Measurements from ENCODE around the gene LEP.
"Not testable (repeated sequence)": the region's sequence is repeated elsewhere in the genome, so short reads cannot be mapped to it uniquely, and the experiment has no call there.

The LEP gene

DNA sequence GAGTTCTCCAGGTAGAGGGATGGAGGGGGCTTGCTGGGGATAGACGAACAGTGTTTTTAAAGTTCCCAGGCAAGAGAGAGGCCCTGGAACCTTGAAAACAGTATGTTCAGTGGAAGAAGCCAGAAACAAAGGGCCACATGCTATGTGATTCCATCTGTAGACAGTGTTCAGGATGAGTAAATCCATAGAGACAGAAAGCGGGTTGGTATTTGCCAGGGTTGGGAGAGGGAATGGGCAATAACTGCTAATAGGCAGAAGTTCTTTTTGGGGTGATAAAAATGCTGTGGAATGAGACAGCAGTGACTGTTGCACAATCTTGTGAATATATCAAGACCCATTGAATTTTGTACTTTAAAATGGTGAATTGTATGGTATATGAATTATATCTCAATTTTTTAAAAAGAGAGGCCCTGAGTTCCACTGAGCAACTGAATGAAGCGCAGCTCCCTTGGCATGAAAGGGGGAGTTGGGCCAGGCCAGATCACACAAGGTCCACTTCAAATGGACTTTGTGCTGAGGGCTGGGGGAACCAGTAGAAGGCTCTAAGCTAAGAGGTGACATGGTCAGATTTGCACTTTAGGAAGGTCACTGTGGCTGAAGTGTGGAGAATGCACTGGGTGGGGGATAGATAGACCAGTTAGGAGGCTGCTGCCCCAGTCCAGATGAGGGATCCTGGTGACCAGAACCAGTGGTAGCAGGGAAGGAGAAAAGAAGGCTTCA lies 34.0 kb downstream of the LEP start:
- no peaks in the 10 kb centered on the region for H3K27me3 ChIP-seq (ENCODE audit: insufficient read depth, low read length)
- no peak overlapping the region for H3K9ac ChIP-seq (ENCODE audit: low read depth, low read length)
- H3K4me1 ChIP-seq (ENCODE audit: insufficient read depth, low read length): peaks cover 19% of the 10 kb centered on the region
- H3K36me3 ChIP-seq (ENCODE audit: insufficient read depth, low read length): no peaks in the 10 kb centered on the region
- H3K9me3 ChIP-seq (ENCODE audit: insufficient read depth, low read depth, low read length): 0 out of 2 replicates have a peak, but pooled peaks cover 12% of the 10 kb centered on the region
- H3K27ac ChIP-seq (ENCODE audit: low read depth, low read length): no peak overlapping the region
- no peak overlapping the region for H3K4me3 ChIP-seq (ENCODE audit: low read length)
- 63% methylated on average over 3 of the region's 3 CpGs for WGBS

GRCh38 chr7:128275681-128276080 lies 34.6 kb downstream of the LEP start:
- peaks cover 15% of the 10 kb centered on the region for H3K9me3 ChIP-seq (ENCODE audit: insufficient read depth, low read depth, low read length)
- H3K27me3 ChIP-seq (ENCODE audit: insufficient read depth, low read length): no peaks in the 10 kb centered on the region
- WGBS: 93% methylated on average over 4 of the region's 4 CpGs
- no peak overlapping the region for H3K9ac ChIP-seq (ENCODE audit: low read depth, low read length)
- H3K4me1 ChIP-seq (ENCODE audit: insufficient read depth, low read length): peaks cover 19% of the 10 kb centered on the region
- H3K27ac ChIP-seq (ENCODE audit: low read depth, low read length): no peak overlapping the region
- H3K36me3 ChIP-seq (ENCODE audit: insufficient read depth, low read length): no peaks in the 10 kb centered on the region
- H3K4me3 ChIP-seq (ENCODE audit: low read length): no peak overlapping the region

DNA sequence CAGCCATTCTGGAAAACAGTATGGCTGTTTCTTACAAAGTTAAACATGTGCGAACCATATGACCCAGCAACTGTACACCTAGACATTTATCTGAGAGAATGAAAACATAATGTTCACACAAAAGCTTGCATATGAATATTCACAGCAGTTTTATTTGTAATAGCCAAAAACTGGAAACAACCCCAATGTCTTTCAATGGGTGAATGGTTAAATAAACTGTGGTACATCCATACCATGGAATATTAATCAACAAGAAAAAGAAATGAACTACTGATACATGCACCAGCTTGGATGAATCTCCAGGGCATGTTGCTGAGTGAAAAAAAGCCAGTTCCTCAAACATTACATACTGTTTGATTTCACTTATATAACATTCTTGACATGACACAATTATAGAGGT lies 37.3 kb downstream of the LEP start:
- peaks cover 4% of the 10 kb centered on the region; the same call in 1 of the 2 replicates for H3K4me1 ChIP-seq (ENCODE audit: insufficient read depth, low read length)
- peaks cover 19% of the 10 kb centered on the region for H3K9me3 ChIP-seq (ENCODE audit: insufficient read depth, low read depth, low read length)
- WGBS: 92% methylated on average over 1 of the region's 1 CpG
- no peak overlapping the region for H3K9ac ChIP-seq (ENCODE audit: low read depth, low read length)
- H3K27ac ChIP-seq (ENCODE audit: low read depth, low read length): no peak overlapping the region
- H3K4me3 ChIP-seq (ENCODE audit: low read length): no peak overlapping the region
- H3K27me3 ChIP-seq (ENCODE audit: insufficient read depth, low read length): no peaks in the 10 kb centered on the region
- no peaks in the 10 kb centered on the region for H3K36me3 ChIP-seq (ENCODE audit: insufficient read depth, low read length)

DNA sequence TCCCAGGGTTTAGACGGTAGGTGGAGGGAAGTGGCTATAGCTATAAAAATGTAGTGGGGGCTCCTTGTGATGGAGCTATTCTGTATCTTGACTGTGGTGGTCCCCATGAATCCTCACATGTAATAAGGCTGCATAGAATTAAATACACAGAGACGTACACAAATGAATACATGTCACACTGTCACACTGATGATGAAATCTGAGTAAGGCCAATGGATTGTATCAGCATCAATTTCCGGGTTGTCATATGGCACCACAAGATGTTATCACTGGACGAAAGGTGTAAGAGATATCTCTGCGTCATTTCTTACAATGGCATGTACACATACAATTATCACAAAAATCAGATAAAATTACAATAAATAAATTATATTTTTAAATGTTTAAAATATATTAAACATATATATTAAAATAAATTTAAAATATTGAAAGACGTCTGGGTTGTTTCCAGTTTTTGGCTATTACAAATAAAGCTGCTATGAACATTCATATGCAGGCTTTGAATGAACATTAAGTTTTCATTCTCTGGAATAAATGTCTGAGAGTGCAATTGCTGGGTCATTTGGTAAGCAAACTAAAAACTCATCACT lies 38.1 kb downstream of the LEP start:
- 95% methylated on average over 5 of the region's 6 CpGs for WGBS
- Histone ChIP-seq H3K4me3 (ENCODE audit: low read length) (no peak overlapping the region), H3K4me1 (ENCODE audit: insufficient read depth, low read length) (peaks cover 4% of the 10 kb centered on the region; the same call in 1 of the 2 replicates), H3K9me3 (ENCODE audit: insufficient read depth, low read depth, low read length) (peaks cover 19% of the 10 kb centered on the region), H3K36me3 (ENCODE audit: insufficient read depth, low read length) (no peaks in the 10 kb centered on the region), H3K27me3 (ENCODE audit: insufficient read depth, low read length) (no peaks in the 10 kb centered on the region), H3K27ac (ENCODE audit: low read depth, low read length) (no peak overlapping the region), H3K9ac (ENCODE audit: low read depth, low read length) (no peak overlapping the region)

DNA sequence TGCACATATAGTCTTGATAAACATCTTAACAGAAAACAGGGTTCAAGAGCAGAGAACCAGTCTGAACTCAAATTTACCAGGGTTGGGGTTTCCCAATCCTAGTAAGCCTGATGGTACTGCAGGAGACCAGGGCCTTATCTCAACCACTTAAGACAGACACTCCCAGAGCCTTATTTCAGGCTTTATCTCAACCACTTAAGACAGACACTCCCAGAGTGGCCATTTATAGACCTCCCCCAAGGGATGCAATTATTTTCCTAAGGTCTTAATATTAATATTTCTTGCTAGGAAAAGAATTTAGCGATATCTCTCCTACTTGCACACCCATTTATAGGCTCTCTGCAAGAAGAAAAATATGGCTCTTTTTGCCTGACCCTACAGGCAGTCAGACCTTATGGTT lies 39.4 kb downstream of the LEP start:
- H3K9ac ChIP-seq (ENCODE audit: low read depth, low read length); H3K4me1 ChIP-seq (ENCODE audit: insufficient read depth, low read length); H3K4me3 ChIP-seq (ENCODE audit: low read length); H3K36me3 ChIP-seq (ENCODE audit: insufficient read depth, low read length); H3K27me3 ChIP-seq (ENCODE audit: insufficient read depth, low read length); H3K27ac ChIP-seq (ENCODE audit: low read depth, low read length): not testable (repeated sequence)
- H3K9me3 ChIP-seq (ENCODE audit: insufficient read depth, low read depth, low read length): peaks cover 19% of the 10 kb centered on the region
- WGBS: 93% methylated on average over 1 of the region's 1 CpG

GRCh38 chr7:128281605-128282380 lies 40.7 kb downstream of the LEP start:
- Histone ChIP-seq H3K4me1 (ENCODE audit: insufficient read depth, low read length) (no peaks in the 10 kb centered on the region), H3K4me3 (ENCODE audit: low read length) (no peak overlapping the region), H3K27me3 (ENCODE audit: insufficient read depth, low read length) (no peaks in the 10 kb centered on the region), H3K9ac (ENCODE audit: low read depth, low read length) (no peak overlapping the region), H3K27ac (ENCODE audit: low read depth, low read length) (no peak overlapping the region), H3K36me3 (ENCODE audit: insufficient read depth, low read length) (no peaks in the 10 kb centered on the region), H3K9me3 (ENCODE audit: insufficient read depth, low read depth, low read length) (peaks cover 19% of the 10 kb centered on the region)
- WGBS: 89% methylated on average over 4 of the region's 4 CpGs

DNA sequence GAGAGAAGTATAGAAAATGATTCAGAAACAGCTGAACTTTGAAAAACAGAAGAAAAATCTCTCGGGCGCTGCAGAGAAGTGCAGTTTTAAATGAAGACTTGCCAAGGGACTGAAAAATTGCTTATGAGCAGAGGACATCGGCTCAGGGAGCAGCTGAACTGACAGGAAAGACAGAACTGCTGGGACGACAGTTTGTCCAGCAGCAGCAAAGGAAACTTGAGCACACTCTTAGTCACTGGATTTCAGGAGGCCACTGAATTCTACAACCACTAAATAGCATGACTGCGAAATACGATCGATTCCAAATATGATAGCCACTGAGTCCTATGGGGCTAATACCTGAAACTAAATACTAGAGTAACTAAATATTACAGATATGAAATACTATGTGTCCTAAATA lies 43.0 kb downstream of the LEP start:
- H3K36me3 ChIP-seq (ENCODE audit: insufficient read depth, low read length): no peaks in the 10 kb centered on the region
- WGBS: 92% methylated on average over 7 of the region's 7 CpGs
- H3K4me3 ChIP-seq (ENCODE audit: low read length): no peak overlapping the region
- H3K4me1 ChIP-seq (ENCODE audit: insufficient read depth, low read length): no peaks in the 10 kb centered on the region
- H3K27ac ChIP-seq (ENCODE audit: low read depth, low read length): no peak overlapping the region
- H3K9ac ChIP-seq (ENCODE audit: low read depth, low read length): no peak overlapping the region
- no peaks in the 10 kb centered on the region for H3K27me3 ChIP-seq (ENCODE audit: insufficient read depth, low read length)
- H3K9me3 ChIP-seq (ENCODE audit: insufficient read depth, low read depth, low read length): peaks cover 14% of the 10 kb centered on the region

DNA sequence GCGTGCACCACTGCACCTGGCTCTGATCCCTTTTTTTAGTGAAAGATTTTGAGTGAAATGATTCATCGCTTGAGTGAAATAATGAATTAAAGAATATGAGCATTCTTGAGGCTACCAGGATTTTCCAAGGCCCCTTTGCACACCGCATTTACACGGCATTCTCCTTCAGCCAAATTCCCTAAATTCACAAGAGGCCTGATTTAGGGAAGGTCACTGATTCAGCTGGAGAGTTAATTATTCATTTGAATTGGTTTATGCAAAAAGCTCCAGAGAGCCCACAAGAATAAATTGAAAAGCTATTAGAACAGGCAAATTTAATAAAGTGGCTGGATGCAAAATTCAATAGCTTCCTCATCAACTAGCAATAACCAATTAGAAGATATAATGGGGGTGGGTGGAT lies 46.5 kb downstream of the LEP start:
- no peaks in the 10 kb centered on the region for H3K4me1 ChIP-seq (ENCODE audit: insufficient read depth, low read length)
- H3K27ac ChIP-seq (ENCODE audit: low read depth, low read length): no peak overlapping the region
- H3K9me3 ChIP-seq (ENCODE audit: insufficient read depth, low read depth, low read length): peaks cover 11% of the 10 kb centered on the region
- H3K27me3 ChIP-seq (ENCODE audit: insufficient read depth, low read length): no peaks in the 10 kb centered on the region
- no peak overlapping the region for H3K4me3 ChIP-seq (ENCODE audit: low read length)
- H3K9ac ChIP-seq (ENCODE audit: low read depth, low read length): no peak overlapping the region
- 0 out of 2 replicates have a peak, but pooled peaks cover 3% of the 10 kb centered on the region for H3K36me3 ChIP-seq (ENCODE audit: insufficient read depth, low read length)
- 95% methylated on average over 4 of the region's 4 CpGs for whole genome bisulfite sequencing

- not testable (repeated sequence) for H3K36me3 ChIP-seq (ENCODE audit: insufficient read depth, low read length); H3K27me3 ChIP-seq (ENCODE audit: insufficient read depth, low read length); H3K27ac ChIP-seq (ENCODE audit: low read depth, low read length); H3K4me3 ChIP-seq (ENCODE audit: low read length); H3K9me3 ChIP-seq (ENCODE audit: insufficient read depth, low read depth, low read length); H3K9ac ChIP-seq (ENCODE audit: low read depth, low read length)
- WGBS: 89% methylated on average over 5 of the region's 7 CpGs
- peaks cover 24% of the 10 kb centered on the region for H3K4me1 ChIP-seq (ENCODE audit: insufficient read depth, low read length)
Observed at GRCh38 chr7:128298004-128298403, 56.9 kb downstream of the LEP start.

GRCh38 chr7:128299109-128299607 lies 58.1 kb downstream of the LEP start:
- 12% methylated on average over 3 of the region's 7 CpGs for WGBS
- Histone ChIP-seq H3K9me3 (ENCODE audit: insufficient read depth, low read depth, low read length) (no peaks in the 10 kb centered on the region), H3K9ac (ENCODE audit: low read depth, low read length) (peak overlapping the region; percentile 2; the same call in 1 of the 2 replicates), H3K4me1 (ENCODE audit: insufficient read depth, low read length) (peaks cover 24% of the 10 kb centered on the region), H3K36me3 (ENCODE audit: insufficient read depth, low read length) (peaks cover 10% of the 10 kb centered on the region), H3K27me3 (ENCODE audit: insufficient read depth, low read length) (no peaks in the 10 kb centered on the region), H3K4me3 (ENCODE audit: low read length) (peak overlapping the region; percentile 11), H3K27ac (ENCODE audit: low read depth, low read length) (peak overlapping the region; percentile 86; the same call in 1 of the 2 replicates)

GRCh38 chr7:128302139-128302538 lies 61.1 kb downstream of the LEP start:
- H3K27ac ChIP-seq (ENCODE audit: low read depth, low read length): no peak overlapping the region
- H3K36me3 ChIP-seq (ENCODE audit: insufficient read depth, low read length): peaks cover 34% of the 10 kb centered on the region
- no peak overlapping the region for H3K4me3 ChIP-seq (ENCODE audit: low read length)
- H3K9ac ChIP-seq (ENCODE audit: low read depth, low read length): no peak overlapping the region
- WGBS: 89% methylated on average over 10 of the region's 10 CpGs
- no peaks in the 10 kb centered on the region for H3K27me3 ChIP-seq (ENCODE audit: insufficient read depth, low read length)
- peaks cover 24% of the 10 kb centered on the region for H3K4me1 ChIP-seq (ENCODE audit: insufficient read depth, low read length)
- H3K9me3 ChIP-seq (ENCODE audit: insufficient read depth, low read depth, low read length): no peaks in the 10 kb centered on the region

All from HUES64 (cell line).